IMR-90 (cell line): ENCODE results near the gene ADGRG6. TPM values are rescaled to one million over a fixed set of nuclear protein-coding genes. Genes with fewer than 3 reads are reported as not detected.

Experiments
- ATAC-seq: fragments of 200-7000 bp; cut with Tn5 transposase; 2 replicates; pipeline ENCODE4 v1.9.1; 2020; ENCODE audit warnings: low read depth, mild to moderate bottlenecking, moderate library complexity
- BruUV-seq: library from RNA; stranded (reverse); fragments of 400-500 nt; replicated peaks from 2 replicates; lab custom pipeline; 2021; lab: Mats Ljungman, UMichigan
- CTCF ChIA-PET: fragments of 300-600 bp; formaldehyde crosslinking; extraction: SDS; loops from one replicate; lab custom pipeline; 2021; ENCODE audit warnings: antibody characterized with exemption; lab: Yijun Ruan, JAX
- POLR2A ChIA-PET: fragments of 300-600 bp; sonication (Branson Sonifier 250); formaldehyde crosslinking; loops from one replicate; lab custom pipeline; 2022; ENCODE audit warnings: antibody characterized with exemption; ENCODE audit not compliant: unreplicated experiment; lab: Charles Lee
- DNase-seq: peaks from one replicate; pipeline ENCODE4 v3.0.0; 2013
- H2AFZ ChIP-seq: replicated peaks from 2 replicates; pipeline ENCODE3; 2013; ENCODE audit warnings: low read length, mild to moderate bottlenecking; ENCODE audit not compliant: poor library complexity
- H2AK5ac ChIP-seq: 2 replicates; pipeline ENCODE4 v1.6.1; 2013; ENCODE audit warnings: low read depth, low read length, inconsistent platforms
- H2AK9ac ChIP-seq: replicated peaks from 2 replicates; pipeline ENCODE3; 2013; ENCODE audit warnings: mild to moderate bottlenecking, low read depth, low read length, moderate library complexity; ENCODE audit not compliant: poor library complexity
- H2BK120ac ChIP-seq: 2 replicates; pipeline ENCODE4 v1.6.1; 2013; ENCODE audit warnings: low read depth, low read length, inconsistent platforms
- H2BK15ac ChIP-seq: 3 replicates; pipeline ENCODE4 v1.6.1; 2013; ENCODE audit warnings: low read depth, low read length, inconsistent platforms
- H2BK20ac ChIP-seq: 2 replicates; pipeline ENCODE4 v1.6.1; 2013; ENCODE audit warnings: low read depth, mild to moderate bottlenecking, inconsistent platforms, low read length, moderate library complexity
- H2BK5ac ChIP-seq: 2 replicates; pipeline ENCODE4 v1.6.1; 2013; ENCODE audit warnings: mild to moderate bottlenecking, low read depth, low read length, inconsistent platforms; ENCODE audit not compliant: poor library complexity, severe bottlenecking
- H3K14ac ChIP-seq: replicated peaks from 2 replicates; pipeline ENCODE4 v1.6.1; 2013; ENCODE audit warnings: low read depth, low read length, inconsistent platforms
- H3K18ac ChIP-seq: 2 replicates; pipeline ENCODE4 v1.6.1; 2013; ENCODE audit warnings: low read depth, low read length, control low read depth
- H3K23ac ChIP-seq: 2 replicates; pipeline ENCODE4 v1.6.1; 2013; ENCODE audit warnings: low read depth, low read length, inconsistent platforms
- H3K27ac ChIP-seq: 2 replicates; pipeline ENCODE4 v1.5.1; 2013; ENCODE audit warnings: mild to moderate bottlenecking, control low read depth, low read length; ENCODE audit not compliant: insufficient read depth
- H3K27me3 ChIP-seq: 2 replicates; pipeline ENCODE4 v1.6.1; 2013; ENCODE audit warnings: low read length; ENCODE audit not compliant: control insufficient read depth, insufficient read depth
- H3K36me3 ChIP-seq: 2 replicates; pipeline ENCODE4 v1.6.1; 2013; ENCODE audit warnings: low read length, mixed read lengths; ENCODE audit not compliant: control insufficient read depth, insufficient read depth
- H3K4ac ChIP-seq: 2 replicates; pipeline ENCODE4 v1.6.1; 2013; ENCODE audit warnings: low read depth, low read length, inconsistent platforms
- H3K4me1 ChIP-seq: 2 replicates; pipeline ENCODE4 v1.6.1; 2013; ENCODE audit warnings: low read length, mixed read lengths; ENCODE audit not compliant: control insufficient read depth, insufficient read depth
- H3K4me2 ChIP-seq: 2 replicates; pipeline ENCODE4 v1.6.1; 2013; ENCODE audit warnings: low read depth, mild to moderate bottlenecking, control low read depth, low read length, moderate library complexity
- H3K4me3 ChIP-seq: 2 replicates; pipeline ENCODE4 v1.5.1; 2013; ENCODE audit warnings: low read depth, mild to moderate bottlenecking, control low read depth, low read length, moderate library complexity; ENCODE audit not compliant: insufficient read depth
- H3K56ac ChIP-seq: 2 replicates; pipeline ENCODE4 v1.6.1; 2013; ENCODE audit warnings: low read length, inconsistent platforms; ENCODE audit not compliant: insufficient read depth; ENCODE audit errors: extremely low read depth
- H3K79me1 ChIP-seq, 2 experiments: 2 replicates each; pipeline ENCODE4 v1.6.1; 2013; ENCODE audit warnings: low read length in 2 of 2, inconsistent platforms in 1 of 2, low read depth in 1 of 2
- H3K9ac ChIP-seq: 2 replicates; pipeline ENCODE4 v1.6.1; 2013; ENCODE audit warnings: low read depth, low read length, control low read depth
- H3K9me1 ChIP-seq: 2 replicates; pipeline ENCODE4 v1.6.1; 2013; ENCODE audit warnings: low read length, inconsistent platforms; ENCODE audit not compliant: insufficient read depth
- H3K9me3 ChIP-seq: 2 replicates; pipeline ENCODE4 v1.6.1; 2013; ENCODE audit warnings: low read length; ENCODE audit not compliant: control insufficient read depth, insufficient read depth
- H4K20me1 ChIP-seq: 2 replicates; pipeline ENCODE4 v1.6.1; 2013; ENCODE audit warnings: low read length, inconsistent platforms; ENCODE audit not compliant: insufficient read depth
- H4K5ac ChIP-seq: 2 replicates; pipeline ENCODE4 v1.6.1; 2013; ENCODE audit warnings: mild to moderate bottlenecking, low read depth, low read length, control low read depth
- H4K8ac ChIP-seq, 2 experiments: 2 replicates each; pipeline ENCODE4 v1.6.1; 2013; ENCODE audit warnings: low read depth in 2 of 2, low read length in 2 of 2, control low read depth in 1 of 2, inconsistent platforms in 1 of 2
- H4K91ac ChIP-seq: 2 replicates; pipeline ENCODE4 v1.6.1; 2013; ENCODE audit warnings: low read depth, low read length, inconsistent platforms; ENCODE audit not compliant: insufficient read depth
- MAFK ChIP-seq: IDR thresholded peaks from 2 replicates; pipeline ENCODE4 v1.6.1; 2012; ENCODE audit warnings: low read depth, low read length, improper control_type of control experiment
- RAD21 ChIP-seq: IDR thresholded peaks from 2 replicates; pipeline ENCODE4 v1.6.1; 2012; ENCODE audit warnings: low read length, improper control_type of control experiment
- RCOR1 ChIP-seq: IDR thresholded peaks from 2 replicates; pipeline ENCODE4 v1.6.1; 2012; ENCODE audit warnings: mild to moderate bottlenecking, low read length, improper control_type of control experiment; ENCODE audit not compliant: insufficient replicate concordance
- SMC3 ChIP-seq: fragments of 150-350 bp; IDR thresholded peaks from 2 replicates; pipeline ENCODE4 v1.6.1; 2016; ENCODE audit warnings: low read depth, mild to moderate bottlenecking, antibody characterized with exemption, low read length, moderate library complexity
- WGBS, 2 experiments: methylation state at CpG; one replicate each; pipeline versions ENCODE4 v1.1.5 to v1.1.7; 2013; ENCODE audit warnings: missing lambda C conversion rate in 2 of 2; ENCODE audit not compliant: insufficient read length in 1 of 2; ENCODE audit errors: extremely low coverage in 2 of 2; 5-methylcytosine and 5-hydroxymethylcytosine counted together
- dilution Hi-C: fragments of 300-500 bp; cut with HindIII; formaldehyde crosslinking; loops from one replicate; pipeline ENCODE4 v1.14.3; 2018; ENCODE audit warnings: low sequenced_read_pairs; ENCODE audit not compliant: unreplicated experiment
- in situ Hi-C: fragments of 300-500 bp; cut with MboI; formaldehyde crosslinking; loops from 3 replicates; pipeline ENCODE4 v1.14.3; 2019; ENCODE audit warnings: low sequenced_read_pairs, inconsistent platforms, mixed read lengths
- intact Hi-C: fragments of 100-400 bp; cut with micrococcal nuclease; formaldehyde crosslinking; loops from 2 replicates; pipeline ENCODE4 v1.10.0; 2022
- polyA plus RNA-seq, 3 experiments: library from polyadenylated mRNA; depleted of rRNA; stranded (reverse); fragments of >200 nt; gene quantifications; 2 replicates each; pipeline ENCODE4 v1.2.3, GENCODE V29; 2012; ENCODE audit warnings: low replicate concordance in 1 of 3
- total RNA-seq: library from RNA; depleted of rRNA; stranded (reverse); fragments of >200 nt; gene quantifications from 2 replicates; pipeline ENCODE4 v1.2.3, GENCODE V29; 2012
- TF ChIP-seq, protein P1 (sequence below): fragments of 150-350 bp; IDR thresholded peaks from 2 replicates; pipeline ENCODE4 v1.6.1; 2017; ENCODE audit warnings: mild to moderate bottlenecking, antibody characterized with exemption, low read length, low read depth

ADGRG6 gene
- total and polyA plus RNA-seq, 2 of the 4 experiments (the other 2 are of a cell fraction) = 10.0 to 20.3 TPM

DNA sequence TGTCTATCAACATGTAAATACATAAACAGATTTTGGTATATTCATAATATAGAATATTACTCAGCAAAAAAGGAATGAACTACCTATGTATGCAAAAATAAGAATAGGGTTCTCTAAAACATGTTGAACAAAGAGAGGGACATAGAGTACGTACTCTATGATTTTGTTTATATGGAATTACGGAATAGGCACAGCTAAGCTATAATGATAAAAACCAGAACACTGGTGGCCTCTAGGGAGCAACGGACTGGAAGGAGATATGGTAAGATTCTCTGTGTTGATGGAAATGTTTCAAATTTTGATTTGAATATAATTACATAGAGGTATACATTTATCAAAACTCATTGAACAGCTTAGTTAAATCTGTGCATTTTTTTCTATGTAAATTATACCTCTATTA lies 19.6 kb downstream of the ADGRG6 start:
- Histone ChIP-seq H3K9ac (no peak overlapping the region), H4K20me1 (no peaks in the 10 kb centered on the region), H3K27me3 (no peaks in the 10 kb centered on the region), H3K9me1 (no peaks in the 10 kb centered on the region), H2AK5ac (no peak overlapping the region), H3K4me3 (no peak overlapping the region), H2BK15ac (no peak overlapping the region), H2BK20ac (no peak overlapping the region), H2BK5ac (no peak overlapping the region), H3K4ac (no peak overlapping the region), H3K18ac (no peak overlapping the region), H3K14ac (no peak overlapping the region), H4K8ac (no peak overlapping the region), H3K4me1 (no peaks in the 10 kb centered on the region), H3K79me1 (peaks cover 0 to 3% of the 10 kb centered on the region in 2 experiments; a peak in 1 of 4 replicates), H2AK9ac (no peak overlapping the region), H4K5ac (no peak overlapping the region), H3K9me3 (no peaks in the 10 kb centered on the region), H2BK120ac (no peak overlapping the region), H3K23ac (no peak overlapping the region), H2AFZ (no peak overlapping the region), H3K56ac (no peak overlapping the region), H3K27ac (no peak overlapping the region), H3K4me2 (no peak overlapping the region), H4K91ac (no peak overlapping the region), H3K36me3 (no peaks in the 10 kb centered on the region)
- POLR2A ChIA-PET = no interaction called here
- no CpG with 5 or more reads among the region's 3 CpGs for WGBS, 2 experiments
- no TSS peak for BruUV-seq
- DNase-seq (no peak), ATAC-seq (no peak)
- CTCF ChIA-PET = interaction anchor here (0.6 to 1.1 kb wide), 2 partner anchors 8 to 22 kb away, joined by 3 to 4 read pairs; no protein-coding TSS in a partner anchor
- intact Hi-C loops (no loop called here), dilution Hi-C loops (no loop called here), in situ Hi-C loops (no loop called here)
- TF ChIP-seq RCOR1 (no peak), RAD21 (no peak), MAFK (no peak), SMC3 (no peak)
- TF ChIP-seq, protein P1, sequence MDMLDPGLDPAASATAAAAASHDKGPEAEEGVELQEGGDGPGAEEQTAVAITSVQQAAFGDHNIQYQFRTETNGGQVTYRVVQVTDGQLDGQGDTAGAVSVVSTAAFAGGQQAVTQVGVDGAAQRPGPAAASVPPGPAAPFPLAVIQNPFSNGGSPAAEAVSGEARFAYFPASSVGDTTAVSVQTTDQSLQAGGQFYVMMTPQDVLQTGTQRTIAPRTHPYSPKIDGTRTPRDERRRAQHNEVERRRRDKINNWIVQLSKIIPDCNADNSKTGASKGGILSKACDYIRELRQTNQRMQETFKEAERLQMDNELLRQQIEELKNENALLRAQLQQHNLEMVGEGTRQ = no peak
